Fibroblast of villous mesenchyme (primary cell): ENCODE measurements around the gene TBC1D22A. TPM values are rescaled to one million over a fixed set of nuclear protein-coding genes. Genes with fewer than 3 reads are reported as not detected.

Source experiments
- DNase-seq: peaks from one replicate; pipeline ENCODE4 v3.0.0-alpha.2; 2010; ENCODE audit warnings: low read depth
- H3K4me3 ChIP-seq: 2 replicates; pipeline ENCODE4 v1.5.1; 2011; ENCODE audit warnings: low read depth, mild to moderate bottlenecking, low read length
- CTCF ChIP-seq: IDR thresholded peaks from 2 replicates; pipeline ENCODE4 v1.5.1; 2012; ENCODE audit warnings: low read depth, mild to moderate bottlenecking, low read length; ENCODE audit not compliant: insufficient read depth
- total RNA-seq: library from RNA; depleted of rRNA; stranded (reverse); fragments of >200 nt; gene quantifications from 2 replicates; pipeline ENCODE4 v1.2.3, GENCODE V29; 2012

TBC1D22A gene
- total RNA-seq, 1 donor = 12.5 TPM

DNA sequence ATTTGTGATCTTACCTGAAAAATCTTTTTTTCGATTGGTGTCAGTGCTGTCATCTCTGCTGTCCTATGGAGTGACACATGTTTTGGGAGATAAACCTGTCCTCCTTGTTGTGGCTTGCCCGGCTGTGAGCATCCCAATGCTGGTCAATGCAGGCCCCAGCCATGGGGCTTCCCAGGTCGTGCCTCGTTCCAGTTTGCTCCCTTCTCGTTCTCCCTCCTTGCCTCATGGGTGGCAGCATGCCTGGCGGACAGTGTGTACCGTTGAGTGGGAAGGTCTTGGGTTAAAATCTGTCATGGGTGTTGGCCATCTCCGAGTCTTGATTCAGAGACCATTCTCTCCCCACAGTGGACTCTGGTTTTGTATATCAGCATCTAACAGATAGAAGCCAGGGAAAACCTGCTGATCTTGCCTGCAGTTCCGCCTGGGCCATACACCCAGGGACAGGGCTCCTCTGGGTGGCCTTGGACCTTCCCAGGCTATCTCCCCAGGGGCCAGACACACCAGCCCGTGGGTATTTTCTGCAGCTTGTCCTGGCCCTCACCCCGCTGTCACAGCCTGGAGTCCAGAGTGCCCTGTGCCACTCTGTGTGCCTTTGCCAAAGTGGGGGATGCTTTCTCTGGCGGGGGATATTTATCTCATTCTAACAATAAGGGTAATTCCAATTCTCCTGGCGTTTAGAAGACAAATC, 208.1 kb downstream of the TBC1D22A start:
- no peak for TF ChIP-seq CTCF
- H3K4me3 ChIP-seq = no peak overlapping the region

DNA sequence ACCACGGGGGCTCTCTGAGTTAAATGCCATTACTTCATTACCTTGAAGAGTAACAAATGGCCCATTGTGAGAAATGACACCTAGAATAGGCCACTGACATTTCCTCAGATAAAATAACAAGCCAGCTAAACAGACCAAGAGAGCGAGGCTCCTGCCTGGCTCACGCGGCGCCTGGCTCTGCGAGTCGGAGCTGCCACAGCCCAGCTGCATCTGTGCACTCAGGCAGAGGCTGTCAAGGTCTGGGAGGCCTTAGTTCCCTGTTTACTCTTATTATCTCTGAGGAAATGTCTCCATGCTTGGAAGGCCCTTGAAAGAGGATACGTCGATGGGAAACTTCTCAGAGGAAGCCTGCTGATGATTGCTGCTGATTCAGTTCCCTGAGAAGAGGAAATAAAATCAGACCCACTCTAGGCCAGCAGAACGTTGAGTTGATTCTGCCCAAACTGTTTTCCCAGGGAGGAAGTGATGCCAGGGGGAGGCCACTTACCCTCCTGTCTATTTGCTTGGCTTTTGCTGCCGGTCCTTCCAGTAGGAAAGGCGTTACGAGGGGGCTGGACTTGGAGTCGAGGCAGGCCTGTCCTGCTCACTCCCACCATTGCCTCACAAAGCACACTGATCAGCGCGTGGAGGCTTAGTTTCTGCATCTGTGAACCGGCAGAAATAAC, 208.8 kb downstream of the TBC1D22A start:
- DNase-seq = peak; percentile 74
- no peak overlapping the region for H3K4me3 ChIP-seq
- TF ChIP-seq CTCF = no peak

More for the DNA sequence above, 208.1 kb downstream of the TBC1D22A start:
- no peak for DNase-seq

DNA sequence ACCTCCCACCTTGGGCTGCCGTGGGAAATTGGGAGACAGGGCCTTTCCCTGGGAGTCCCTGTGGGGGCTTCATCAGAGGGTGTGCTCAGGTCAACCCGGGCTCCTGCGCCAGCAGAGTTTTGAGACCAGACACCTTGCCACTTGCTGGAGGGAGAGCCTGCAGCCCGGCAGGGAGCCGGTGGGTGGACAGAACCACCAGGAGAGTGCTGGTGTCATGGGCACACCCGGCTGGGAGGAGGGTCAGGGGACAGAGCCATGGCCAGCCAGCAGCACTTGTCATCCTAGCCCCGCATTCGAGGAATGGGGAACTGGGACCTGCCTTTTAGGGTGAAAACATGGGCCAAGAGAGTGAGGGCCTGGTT, 209.3 kb downstream of the TBC1D22A start:
- no peak for TF ChIP-seq CTCF
- DNase-seq = no peak
- H3K4me3 ChIP-seq = no peak overlapping the region

DNA sequence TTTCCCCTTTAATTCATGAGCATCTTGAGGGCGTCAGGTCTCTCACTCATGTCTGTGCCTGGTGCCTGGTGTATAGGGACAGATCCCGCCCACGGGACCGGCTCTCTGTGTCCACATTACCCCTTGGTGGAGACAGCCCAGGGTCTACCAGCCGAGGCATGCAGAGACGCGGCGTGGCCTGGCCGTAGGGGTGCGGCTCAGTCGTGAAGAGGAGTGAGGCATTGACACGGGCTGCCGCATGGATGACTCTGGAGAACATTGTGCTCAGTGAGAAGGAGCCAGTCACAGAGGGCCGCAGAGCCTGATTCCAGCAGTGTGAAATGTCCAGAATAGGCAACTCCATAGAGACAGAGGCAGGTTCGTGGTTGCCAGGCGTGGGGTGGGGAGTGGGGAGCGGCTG, 209.8 kb downstream of the TBC1D22A start:
- H3K4me3 ChIP-seq = no peak overlapping the region
- TF ChIP-seq CTCF = no peak
- no peak for DNase-seq

DNA sequence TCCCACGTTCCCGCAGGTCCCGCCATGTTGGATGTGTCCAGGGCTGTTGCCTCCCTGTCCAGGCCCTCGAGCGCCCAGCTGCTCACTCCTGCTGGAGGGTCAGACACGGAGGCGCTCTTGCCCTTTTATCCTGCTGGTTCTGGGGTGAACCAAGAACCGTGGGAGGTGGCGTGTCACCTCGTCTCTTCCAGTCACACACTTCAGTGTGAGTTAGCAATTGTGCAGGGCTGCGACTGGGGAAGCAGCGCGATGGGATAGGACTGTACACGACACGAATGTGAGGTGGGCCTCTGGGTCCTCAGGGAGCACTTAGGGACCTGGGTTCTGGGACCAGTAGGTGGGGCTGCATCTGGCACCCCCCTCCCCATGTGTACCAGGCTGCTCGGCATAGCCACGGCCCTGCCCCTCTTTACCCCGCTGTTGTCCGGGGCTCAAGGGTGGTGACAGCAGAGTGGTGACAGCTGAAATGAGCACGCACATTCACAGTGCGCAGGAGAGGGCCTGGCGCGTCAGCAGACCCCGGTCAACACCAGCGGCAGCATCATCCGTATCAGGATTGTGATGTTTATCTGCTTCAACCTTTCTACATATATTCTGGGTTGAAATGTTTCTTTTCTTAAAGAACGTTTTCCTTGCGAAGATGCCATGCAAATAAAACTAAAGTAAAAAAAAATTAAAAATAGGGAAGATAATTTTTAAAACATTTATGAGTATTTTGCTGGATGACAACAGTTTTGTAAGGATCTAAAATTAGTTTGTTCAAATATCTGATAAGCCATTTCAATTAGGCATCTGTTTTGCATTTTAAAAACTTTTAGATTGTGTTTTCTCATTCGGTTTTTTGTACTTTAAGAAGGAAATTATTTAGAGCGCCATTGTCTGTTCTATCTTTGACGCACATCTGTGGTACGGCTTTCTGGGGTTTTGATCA, 210.7 kb downstream of the TBC1D22A start:
- no peak for DNase-seq
- H3K4me3 ChIP-seq = no peak overlapping the region
- no peak for TF ChIP-seq CTCF

- no peak for DNase-seq
- H3K4me3 ChIP-seq = no peak overlapping the region
- TF ChIP-seq CTCF = no peak
Observed at GRCh38 chr22:46974077-46974476, 211.6 kb downstream of the TBC1D22A start.
